Endothelial cell of umbilical vein (primary cell): ENCODE results near the gene MPPE1.

Experiments used
- EZH2 ChIP-seq: IDR thresholded peaks from 2 replicates; pipeline ENCODE4 v1.6.1; 2012; ENCODE audit warnings: borderline replicate concordance, low read depth, mild to moderate bottlenecking, moderate library complexity, low read length, inconsistent platforms; ENCODE audit not compliant: severe bottlenecking
- GATA2 ChIP-seq: IDR thresholded peaks from 2 replicates; pipeline ENCODE4 v1.7.0; 2011; ENCODE audit warnings: low read depth, mild to moderate bottlenecking, moderate library complexity, mixed read lengths, low read length; ENCODE audit not compliant: insufficient read length, insufficient read depth
- POLR2A ChIP-seq: IDR thresholded peaks from 2 replicates; pipeline ENCODE4 v1.6.1; 2012; ENCODE audit warnings: low read depth, mild to moderate bottlenecking, control low read depth, low read length
- POLR2AphosphoS5 ChIP-seq: IDR thresholded peaks from 2 replicates; pipeline ENCODE4 v1.6.1; 2012; ENCODE audit warnings: low read depth, mild to moderate bottlenecking, control low read depth, low read length, moderate library complexity; ENCODE audit not compliant: insufficient read depth
- TF ChIP-seq, protein P1 (sequence below), 2 donors: IDR thresholded peaks; 1 replicate in 1 of 2; 2 replicates in 1 of 2; pipeline ENCODE4 v1.5.1; 2011; ENCODE audit warnings: low read length in 2 of 2, mild to moderate bottlenecking in 2 of 2, moderate library complexity in 2 of 2, control low read depth in 1 of 2, inconsistent platforms in 1 of 2, low read depth in 1 of 2; ENCODE audit not compliant: insufficient read depth in 1 of 2; ENCODE audit errors: extremely low read depth in 1 of 2

DNA sequence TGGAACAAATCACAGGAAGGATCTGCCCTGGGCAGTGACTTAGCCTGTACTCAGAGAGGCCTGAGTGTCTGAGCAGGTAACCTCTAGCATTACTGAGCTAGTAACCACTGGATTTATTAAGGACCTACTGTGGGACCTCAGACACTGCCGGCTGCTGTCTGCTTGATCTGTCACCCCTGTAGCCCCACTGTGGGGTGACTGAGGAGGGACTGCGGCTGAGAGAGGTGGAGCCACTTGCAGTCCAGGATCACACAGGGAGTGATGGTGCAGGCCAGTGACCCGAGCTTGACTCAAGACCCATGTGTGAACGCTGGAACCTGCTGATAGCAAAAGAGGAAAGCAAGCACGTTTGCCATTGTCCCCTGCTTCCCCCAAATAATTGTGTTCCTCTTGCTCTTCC, 41.4 kb downstream of the MPPE1 start:
- TF ChIP-seq, protein P1, sequence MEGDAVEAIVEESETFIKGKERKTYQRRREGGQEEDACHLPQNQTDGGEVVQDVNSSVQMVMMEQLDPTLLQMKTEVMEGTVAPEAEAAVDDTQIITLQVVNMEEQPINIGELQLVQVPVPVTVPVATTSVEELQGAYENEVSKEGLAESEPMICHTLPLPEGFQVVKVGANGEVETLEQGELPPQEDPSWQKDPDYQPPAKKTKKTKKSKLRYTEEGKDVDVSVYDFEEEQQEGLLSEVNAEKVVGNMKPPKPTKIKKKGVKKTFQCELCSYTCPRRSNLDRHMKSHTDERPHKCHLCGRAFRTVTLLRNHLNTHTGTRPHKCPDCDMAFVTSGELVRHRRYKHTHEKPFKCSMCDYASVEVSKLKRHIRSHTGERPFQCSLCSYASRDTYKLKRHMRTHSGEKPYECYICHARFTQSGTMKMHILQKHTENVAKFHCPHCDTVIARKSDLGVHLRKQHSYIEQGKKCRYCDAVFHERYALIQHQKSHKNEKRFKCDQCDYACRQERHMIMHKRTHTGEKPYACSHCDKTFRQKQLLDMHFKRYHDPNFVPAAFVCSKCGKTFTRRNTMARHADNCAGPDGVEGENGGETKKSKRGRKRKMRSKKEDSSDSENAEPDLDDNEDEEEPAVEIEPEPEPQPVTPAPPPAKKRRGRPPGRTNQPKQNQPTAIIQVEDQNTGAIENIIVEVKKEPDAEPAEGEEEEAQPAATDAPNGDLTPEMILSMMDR (IDR thresholded peaks at IDR 0.05; ENCODE audit: extremely low read depth in 1 of 2, insufficient read depth in 1 of 2, low read depth in 1 of 2, low read length in 2 of 2): no peak
- no peak for TF ChIP-seq POLR2A
- no peak for TF ChIP-seq GATA2
- TF ChIP-seq EZH2: no peak
- TF ChIP-seq POLR2AphosphoS5: no peak
